Endothelial cell of hepatic sinusoid (primary cell): ENCODE measurements around the gene TGIF1.
"Not testable (repeated sequence)": the region's sequence is repeated elsewhere in the genome, so short reads cannot be mapped to it uniquely, and the experiment has no call there.

Source experiments
- in situ Hi-C: cut with HindIII; loops from 2 replicates; pipeline ENCODE4 v1.10.0; 2017; ENCODE audit warnings: low sequenced_read_pairs

Gene TGIF1

DNA sequence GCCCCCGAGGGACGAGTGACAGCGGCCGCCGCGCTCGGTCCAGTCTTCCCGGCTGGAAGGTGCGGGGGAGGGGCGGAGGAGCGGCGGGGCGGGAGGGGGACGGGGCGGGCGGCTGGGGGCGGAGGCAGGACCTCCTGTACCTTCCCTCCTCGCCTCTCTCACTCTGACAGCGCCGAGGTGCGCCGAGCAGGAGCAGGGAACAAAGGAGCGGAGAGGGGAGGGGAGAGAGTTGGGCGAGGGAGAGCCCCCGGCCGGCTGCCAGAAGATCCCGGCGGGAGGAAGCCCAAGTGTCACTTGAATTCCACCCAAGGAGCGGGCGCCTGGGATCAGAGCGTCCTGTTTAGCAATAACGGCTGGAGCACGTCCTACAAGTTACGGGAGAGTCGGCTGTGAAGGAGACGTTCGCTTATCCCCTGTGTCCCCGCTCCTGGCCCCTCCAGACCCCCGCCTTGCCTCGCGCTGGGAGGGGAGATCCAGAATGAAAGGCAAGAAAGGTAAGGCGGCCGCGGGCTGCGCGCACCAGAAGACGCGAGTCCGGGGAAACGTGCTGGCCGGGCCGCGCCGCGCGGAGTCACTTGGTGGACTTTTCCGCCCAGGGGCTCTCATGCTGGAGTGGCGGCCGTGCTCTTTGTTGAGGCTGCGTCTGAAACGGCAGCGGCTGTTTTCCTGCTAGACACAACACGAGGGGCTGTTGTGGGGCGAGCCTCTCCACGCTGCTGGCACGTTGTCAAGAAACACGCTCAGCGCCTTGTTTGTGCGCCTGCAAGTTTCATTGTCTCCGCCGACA, at the start of gene TGIF1:
TSS of gene TGIF1 (plus strand) at position 161 of the 787 bp plus-strand sequence. CDS start at position 479, 318 bp downstream.
- in situ Hi-C loops: loop anchor here (5.0 kb wide), 4 partner anchors 58 to 217 kb away; partner anchors contain the start of gene MYL12B

DNA sequence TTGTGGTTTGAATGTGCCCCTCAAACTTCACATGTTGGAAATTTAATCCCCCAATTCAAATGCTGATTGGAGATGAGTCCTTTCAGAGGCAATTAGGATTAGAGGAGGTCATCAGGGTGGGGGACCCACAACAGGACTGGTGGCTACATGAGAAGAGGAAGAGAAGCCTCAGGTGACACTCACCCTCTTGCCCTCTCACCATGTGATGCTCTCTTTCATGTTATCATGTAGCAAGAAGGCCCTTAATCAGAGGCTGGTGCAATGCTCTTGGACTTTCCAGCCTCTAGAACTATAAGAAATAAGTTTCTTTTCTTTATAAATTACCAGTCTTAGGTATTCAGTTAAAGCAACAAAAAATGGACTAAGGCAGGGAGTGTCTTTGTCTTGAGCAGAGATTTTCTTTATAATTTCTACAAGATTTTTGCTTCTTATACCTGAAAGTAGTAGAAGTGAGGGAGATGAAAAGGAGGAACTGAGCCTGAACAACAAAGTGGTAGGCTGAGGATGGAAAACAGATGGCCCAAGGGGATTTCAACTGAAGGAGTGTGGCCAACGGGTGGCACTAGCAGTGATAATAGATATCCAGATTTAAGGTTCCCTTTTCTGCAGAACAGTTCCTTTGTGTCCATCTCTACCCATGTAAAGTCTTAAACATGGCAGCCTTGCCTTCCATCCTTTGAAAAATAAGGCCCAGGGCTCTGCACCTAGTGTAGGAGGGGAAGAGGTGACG, 49.2 kb upstream of the TGIF1 start:
- in situ Hi-C loops: no loop called here

DNA sequence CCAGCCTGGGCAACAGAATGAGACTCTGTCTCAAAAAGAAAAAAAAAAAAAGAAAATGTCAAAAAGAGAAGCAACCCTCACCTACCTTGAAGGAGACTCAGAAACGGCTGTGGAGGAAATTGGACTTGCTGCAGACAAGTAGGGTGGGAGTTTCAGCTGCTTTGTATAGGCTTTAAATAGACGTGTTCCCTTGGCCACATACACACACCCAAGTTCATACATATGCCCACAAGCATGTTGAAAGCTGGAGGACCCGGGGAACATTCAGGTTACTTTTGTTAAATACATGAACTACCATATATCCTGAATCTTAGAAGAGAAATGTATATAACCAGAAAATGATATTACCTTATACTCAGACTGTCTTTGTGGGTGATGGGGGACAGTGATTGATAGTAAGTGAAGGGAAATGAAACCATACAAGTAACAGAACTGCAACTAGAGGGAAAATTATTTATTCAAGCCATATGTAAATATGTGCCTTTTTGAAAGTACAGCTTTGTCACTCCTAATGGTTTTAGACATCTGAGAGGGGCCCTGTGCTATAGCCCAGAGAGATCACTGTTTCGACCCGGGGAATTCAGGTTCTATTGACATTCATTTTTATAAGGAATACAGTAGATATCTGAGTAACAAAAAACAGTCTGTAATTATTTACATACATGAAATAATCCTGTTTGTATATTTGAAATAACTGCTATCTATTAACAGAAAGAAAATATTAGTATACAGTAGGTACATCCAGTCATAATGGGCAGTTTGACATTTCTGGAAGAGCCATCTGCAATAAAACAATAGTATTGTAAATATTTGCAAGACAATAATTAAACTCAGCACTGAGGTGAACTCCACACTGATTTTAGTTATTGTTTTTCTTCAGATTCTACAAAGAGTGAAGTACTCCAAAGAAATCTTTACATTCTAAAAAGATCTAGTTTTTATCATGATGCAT, 48.0 kb upstream of the TGIF1 start:
- in situ Hi-C loops: no loop called here

DNA sequence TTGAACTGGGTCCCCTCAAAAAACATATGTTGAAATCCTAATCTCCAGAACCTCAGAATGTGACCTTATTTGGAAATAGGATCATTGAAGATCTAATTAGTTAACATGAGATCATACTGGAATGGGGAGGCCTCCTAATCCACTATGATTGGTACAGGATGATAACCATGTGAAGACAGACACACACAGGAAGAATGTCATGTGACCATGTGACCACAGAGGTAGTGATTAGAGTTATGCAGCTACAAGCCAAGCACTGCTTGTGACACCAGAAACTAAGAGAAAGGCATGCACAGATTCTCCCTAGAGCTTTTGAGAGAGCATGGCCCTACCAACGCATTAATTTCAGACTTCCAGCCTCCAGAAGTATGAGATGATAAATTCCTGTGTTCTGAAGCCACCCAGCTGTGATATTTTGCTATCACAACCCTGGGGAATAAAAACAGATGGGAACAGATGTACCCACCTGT, 47.0 kb upstream of the TGIF1 start:
- in situ Hi-C loops: no loop called here

DNA sequence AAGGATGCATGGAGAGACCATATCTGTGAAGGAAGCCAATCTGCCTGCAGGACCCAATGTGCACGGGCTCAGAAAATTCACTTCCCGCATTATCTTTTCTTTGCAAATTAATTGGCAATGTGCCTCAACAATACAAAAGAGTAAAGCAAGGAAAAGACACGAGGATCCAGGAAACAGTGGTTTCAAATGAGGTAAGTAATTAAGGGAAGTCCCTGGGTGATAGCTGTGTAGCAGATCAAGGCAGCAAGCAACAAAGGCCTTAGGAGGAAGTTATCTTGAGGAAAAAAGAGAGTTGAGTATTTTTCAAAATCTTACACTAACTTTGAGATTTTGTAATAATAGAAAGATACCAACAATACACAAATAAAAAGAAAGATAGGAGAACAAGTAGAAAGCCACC, 44.3 kb upstream of the TGIF1 start:
- in situ Hi-C loops: loop anchor here (5.0 kb wide), 1 partner anchor 73 kb away; no protein-coding TSS in a partner anchor

DNA sequence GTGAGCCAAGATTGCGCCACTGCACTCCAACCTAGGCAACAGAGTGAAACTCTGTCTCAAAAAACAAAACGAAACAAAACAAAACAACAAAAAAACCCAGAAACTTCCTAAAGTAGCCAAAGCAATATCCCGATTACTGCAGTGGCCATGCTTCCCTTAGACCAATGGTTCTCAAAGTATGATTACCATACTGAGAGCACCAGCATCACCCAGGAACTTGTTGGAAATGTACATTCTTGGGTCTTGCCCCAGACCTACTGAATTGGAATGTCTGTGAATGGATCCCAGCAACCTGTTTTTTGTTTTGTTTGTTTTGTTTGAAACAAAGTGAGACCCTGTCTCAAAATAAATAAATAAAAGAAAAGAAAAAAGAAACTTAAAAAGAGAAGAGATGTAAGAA, 41.9 kb upstream of the TGIF1 start:
- in situ Hi-C loops: loop anchor here (5.0 kb wide), 1 partner anchor 76 kb away; no protein-coding TSS in a partner anchor

DNA sequence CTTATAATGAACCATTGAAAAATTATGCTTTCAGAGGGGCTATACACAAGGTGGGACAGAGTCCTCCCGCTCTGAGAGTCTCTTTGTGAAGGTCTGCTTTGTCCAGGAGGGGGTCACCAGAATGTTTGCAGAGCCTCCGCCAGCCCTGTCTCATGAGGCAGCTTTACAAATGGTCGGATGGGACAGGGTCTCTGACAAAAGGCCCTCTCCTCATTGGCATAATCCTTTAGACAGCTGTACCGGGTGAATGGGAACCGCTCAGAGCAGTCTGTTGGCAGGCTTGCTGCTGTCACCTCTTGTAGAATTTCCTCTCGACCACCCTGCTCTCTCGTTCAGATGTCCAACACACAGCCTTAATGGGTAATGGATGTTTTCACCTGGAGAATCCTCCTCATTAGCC, 40.2 kb upstream of the TGIF1 start:
- in situ Hi-C loops: loop anchor here (5.0 kb wide), 1 partner anchor 78 kb away; no protein-coding TSS in a partner anchor

DNA sequence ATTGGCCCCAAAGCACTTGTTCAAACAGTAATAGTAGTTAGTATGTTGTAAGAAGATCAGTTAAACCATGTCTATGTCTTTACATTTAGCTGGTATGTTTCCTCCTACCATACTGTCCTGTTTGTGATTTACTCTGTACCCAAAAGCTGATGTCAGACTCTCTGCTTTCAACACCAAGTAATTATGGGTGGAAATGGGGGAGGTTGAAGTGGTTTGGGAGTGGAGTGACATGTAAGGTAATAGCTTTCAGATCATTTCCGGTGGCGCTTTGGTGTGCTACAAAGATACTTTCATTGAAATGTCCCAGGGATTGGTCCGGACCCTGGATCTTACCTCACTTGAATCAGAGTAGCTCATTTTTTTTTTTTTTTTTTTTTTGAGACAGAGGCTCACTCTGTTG, 39.7 kb upstream of the TGIF1 start:
- in situ Hi-C loops: no loop called here

DNA sequence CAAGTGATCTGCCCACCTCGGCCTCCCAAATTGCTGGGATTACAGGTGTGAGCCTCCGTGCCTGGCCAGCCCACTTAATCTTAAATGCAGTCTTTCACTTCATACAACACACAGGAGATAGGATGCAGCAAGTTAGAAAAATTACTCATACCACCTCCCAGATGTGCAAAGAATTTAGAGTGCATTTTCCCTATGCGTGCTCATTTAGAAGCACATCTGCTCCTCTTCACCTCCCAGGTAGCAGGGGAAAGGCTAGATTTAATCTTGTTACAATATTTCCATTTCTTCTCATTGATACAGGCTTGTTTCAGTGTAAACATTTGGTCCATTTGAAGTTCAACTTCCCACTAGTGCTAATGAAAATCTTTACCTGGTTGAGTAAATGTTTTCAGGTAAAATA, 39.1 kb upstream of the TGIF1 start:
- in situ Hi-C loops: not testable (repeated sequence)

DNA sequence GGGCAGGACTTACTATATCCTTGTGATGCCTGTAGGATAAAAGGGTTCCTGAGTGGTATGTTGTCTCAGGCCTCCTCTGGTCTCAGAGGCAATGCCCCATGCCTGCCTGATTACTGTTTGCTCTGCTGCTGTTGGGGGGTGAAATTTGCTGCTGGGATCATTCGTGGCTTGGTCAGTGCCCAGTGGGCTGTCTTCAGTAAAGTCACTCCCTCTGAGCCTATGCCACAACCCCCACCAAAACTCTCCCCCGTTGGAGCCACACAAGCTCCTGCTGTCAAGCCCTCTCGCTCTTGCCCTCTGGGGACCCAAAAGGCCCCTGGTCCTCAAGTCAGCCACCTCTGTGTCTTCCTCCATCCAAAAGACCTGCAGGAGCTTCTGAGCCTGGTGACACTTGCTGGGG, 38.6 kb upstream of the TGIF1 start:
- in situ Hi-C loops: no loop called here

DNA sequence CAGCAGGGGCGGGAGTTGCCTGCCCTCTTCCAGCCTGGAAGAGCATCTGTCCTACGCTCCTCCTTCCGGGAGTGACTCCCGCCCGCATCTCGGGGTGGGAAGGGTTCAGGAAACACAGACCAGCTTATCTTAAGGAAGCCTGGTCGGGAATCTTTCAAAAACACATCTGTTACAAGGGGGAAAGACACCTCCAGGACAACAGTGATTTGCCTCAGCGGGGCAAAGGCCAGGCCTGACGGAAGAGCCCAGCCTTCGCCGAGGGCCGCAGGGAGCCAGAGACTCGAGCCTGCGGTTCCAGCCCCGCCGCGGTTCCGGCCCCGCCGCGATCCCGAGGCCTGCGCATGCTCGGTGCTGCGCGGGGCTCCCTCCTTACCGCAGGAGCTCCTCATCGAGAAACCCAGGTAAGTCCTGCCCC, 38.1 kb upstream of the TGIF1 start:
- in situ Hi-C loops: no loop called here

DNA sequence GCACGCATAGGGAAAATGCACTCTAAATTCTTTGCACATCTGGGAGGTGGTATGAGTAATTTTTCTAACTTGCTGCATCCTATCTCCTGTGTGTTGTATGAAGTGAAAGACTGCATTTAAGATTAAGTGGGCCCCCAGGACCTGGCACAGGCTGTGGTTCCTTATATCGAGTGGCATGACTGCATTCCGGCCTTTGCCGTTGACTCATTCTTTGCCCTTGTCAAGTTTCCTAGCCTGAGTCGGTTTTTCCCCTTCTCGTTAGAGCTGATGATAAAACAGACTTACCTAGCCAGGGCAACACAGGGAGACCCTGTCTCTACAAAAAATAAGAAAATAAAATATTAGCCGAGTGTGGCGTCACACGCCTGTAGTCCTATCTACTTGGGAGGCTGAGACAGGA, 37.4 kb upstream of the TGIF1 start:
- in situ Hi-C loops: not testable (repeated sequence)

DNA sequence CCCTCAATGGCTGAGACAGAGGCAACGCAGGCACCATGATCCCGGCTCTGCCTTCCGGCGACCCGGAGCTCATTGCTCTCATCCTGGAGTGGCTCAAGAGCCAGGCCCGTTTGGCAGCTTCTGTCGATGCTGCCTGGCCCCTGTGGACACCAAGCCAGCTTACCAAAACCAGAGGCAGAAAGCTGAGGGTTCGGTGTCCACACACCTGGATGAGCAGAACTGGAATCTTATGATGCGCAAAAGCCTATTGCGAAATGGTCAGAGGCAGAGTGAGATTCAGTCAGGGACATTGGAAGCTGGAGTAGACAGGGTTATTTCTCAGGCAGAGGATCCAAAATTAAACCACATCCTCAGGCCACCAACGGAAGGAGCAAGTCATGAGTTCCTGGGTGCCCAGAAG, 34.9 kb upstream of the TGIF1 start:
- in situ Hi-C loops: no loop called here

DNA sequence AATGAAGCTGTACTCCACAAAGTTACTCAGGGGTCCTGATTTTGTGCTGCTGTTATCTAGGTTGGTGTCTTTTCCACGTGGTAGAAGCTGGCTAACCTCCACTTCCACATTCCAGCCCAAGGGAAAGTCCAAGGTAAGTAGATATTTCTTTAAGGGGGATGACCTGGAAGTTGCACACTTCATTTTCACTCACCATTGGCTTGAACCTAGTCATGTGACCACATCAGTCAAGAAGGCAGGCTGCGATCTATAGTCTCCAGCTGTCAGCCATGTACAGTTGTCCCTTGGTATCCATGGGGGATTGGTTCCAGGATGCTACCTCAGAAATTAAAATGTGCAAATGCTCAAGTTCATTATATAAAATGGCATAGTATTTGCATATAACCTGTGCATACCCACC, 31.9 kb upstream of the TGIF1 start:
- in situ Hi-C loops: no loop called here

DNA sequence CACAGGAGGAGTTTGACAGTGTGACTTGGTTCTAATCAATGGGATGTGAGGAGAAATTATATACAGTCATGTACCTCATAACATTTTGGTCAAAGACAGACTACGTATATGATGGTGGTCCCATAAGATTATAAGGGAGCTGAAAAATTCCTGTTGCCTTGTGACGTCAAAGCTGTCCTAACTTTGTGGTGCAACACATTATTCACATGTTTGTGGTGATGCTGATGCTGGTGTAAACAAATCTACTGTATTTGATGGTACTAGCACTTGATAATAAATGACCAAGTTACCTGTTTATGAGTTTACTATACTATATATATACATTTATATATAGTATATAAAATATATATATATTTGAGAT, 29.1 kb upstream of the TGIF1 start:
- in situ Hi-C loops: no loop called here

DNA sequence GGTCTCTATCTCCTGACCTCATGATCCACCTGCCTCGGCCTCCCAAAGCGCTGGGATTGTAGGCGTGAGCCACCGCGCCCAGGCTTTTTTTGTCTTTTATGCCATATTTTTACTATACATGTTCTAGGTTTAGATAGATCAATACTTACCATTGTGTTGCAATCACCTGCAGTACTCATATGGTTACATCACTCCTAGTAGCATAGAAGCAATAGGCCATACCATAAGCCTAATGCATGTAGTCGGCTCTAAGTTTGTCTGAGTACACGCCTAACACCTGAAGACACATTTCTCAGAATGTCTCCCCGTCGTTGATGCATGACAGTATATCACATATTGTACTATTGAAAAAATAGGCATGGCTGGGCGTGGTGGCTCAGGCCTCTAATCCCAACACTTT, 27.1 kb upstream of the TGIF1 start:
- in situ Hi-C loops: no loop called here

DNA sequence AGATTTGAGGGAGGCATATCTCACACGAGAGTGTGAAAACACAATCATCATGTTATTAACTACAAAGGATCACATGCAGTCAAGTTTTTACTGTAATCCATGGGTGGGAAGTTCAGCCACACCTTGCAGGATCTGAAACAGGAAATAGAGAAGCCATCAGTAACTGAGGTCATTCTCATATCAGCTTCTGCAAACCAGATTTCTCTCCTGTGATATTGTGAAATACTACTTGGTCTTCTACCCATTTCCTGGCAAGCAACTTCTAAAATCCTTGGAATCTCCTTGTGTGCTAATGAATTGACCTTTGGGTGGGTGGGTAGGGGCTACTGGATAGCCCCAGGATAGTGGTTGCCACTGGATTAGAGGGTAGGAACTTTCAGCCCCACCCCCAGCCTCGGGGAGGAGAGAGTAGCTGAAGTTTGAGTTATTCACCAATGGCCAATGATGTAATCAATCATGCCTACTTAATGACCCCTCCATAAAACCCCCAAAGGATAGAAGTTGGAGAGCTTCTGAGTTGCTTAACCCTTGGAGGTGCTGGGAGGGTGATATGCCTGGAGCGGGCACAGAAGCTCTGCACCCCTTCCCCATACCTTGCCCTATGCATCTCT, 25.6 kb upstream of the TGIF1 start:
- in situ Hi-C loops: no loop called here

DNA sequence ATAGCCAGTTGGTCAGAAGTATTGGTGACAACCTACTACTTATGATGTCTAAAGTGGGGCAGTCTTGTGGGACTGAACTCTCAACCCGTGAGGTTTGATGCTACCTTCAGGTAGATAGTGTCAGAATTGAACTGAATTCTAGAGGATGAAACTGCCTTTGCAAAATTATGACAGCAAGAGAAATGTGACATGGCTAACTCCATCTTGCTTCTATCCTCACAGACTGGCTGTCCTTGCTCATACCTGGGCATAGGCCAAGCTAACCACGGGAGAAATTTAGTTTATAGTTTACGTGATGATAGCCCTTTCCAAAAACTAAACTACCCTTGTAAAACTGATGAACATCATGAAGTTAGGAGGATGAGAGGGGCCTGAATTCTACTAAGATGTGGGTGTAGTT, 24.9 kb upstream of the TGIF1 start:
- in situ Hi-C loops: no loop called here

DNA sequence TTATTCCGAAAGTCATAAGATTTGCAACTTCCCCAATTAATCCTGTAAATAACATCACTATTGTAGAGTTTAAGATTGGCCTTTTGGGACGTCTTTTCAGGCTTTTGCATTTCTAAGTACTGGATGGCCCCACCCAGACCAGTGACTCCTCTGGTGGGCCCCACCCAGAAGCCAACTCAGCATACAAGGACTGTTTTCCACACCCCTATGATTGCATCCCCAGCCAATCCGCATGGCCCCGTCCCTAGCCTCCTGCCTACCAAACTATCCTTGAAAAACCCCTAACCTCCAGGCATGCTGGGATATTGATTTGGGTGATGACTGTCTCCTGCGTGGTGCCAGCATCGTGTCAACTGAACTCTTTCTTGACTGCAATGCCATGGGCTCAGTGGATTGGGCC, 24.5 kb upstream of the TGIF1 start:
- in situ Hi-C loops: no loop called here

DNA sequence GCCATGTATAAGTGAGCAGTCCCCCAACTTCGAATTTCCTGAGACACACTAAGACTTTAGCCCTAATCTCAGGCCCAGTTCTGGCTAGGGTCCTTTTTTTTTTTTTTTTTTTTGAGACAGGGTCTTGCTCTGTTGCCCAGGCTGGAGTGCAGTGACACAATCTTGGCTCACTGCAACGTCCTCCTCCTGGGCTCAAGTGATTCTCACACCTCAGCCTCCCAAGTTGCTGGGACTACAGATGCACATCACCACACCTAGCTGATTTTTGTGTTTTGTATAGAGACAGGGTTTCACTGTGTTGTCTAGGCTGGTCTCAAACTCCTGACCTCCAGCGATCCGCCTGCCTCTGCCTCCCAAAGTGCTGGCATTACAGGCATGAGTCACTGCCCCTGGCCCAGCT, 23.9 kb upstream of the TGIF1 start:
- in situ Hi-C loops: no loop called here

DNA sequence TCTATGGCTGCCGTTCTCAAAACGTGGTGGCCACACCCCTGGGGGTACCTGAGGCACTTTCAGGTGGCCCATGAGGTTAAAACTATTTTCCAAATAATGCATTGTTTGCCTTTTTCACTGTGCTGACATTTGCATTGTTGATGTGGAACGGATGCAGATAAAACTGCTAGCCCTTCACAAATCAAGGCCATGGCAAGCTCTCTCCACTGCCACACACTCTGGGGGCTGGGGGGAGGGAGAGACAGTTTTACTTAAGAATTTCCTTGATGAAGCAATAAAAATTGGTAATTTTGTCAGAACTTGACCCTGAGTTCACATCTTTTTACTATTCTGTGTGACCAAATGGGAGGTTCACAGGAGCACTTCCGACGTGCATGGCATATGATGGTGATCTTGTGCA, 22.0 kb upstream of the TGIF1 start:
- in situ Hi-C loops: no loop called here
